ENCODE results near the gene GTPBP4. TPM values are rescaled to one million over a fixed set of nuclear protein-coding genes. Genes with fewer than 3 reads are reported as not detected.

Gene GTPBP4
- total and polyA plus RNA-seq, 2 of the 8 experiments (the other 6 are each of a cell fraction or from before 2014, with no cell fraction given) = 16.9 to 98.1 TPM

DNA sequence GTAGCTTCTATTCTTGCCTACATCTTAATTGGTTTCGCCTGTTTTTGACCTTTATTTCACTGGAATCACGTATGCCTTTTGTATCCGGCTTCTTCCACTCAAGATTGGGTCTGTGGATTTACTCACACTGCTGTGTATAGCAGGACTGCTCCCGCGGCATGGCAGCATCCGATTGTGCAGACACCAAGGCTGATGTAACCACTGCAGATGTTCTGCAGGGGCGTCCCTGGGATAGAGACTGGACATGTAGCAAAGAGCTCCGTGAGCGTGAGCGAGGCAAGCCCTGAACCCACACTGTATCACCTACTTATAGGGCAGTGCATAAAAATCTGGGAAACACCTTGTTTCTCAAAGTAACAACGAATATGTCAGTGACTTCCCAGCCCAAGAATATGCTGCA is 48.9 kb downstream of the GTPBP4 start:
- WGBS, 2 experiments (ENCODE audit: extremely low coverage in 1 of 2, insufficient coverage in 1 of 2, insufficient read length in 1 of 2, insufficient replicate concordance in 2 of 2, low coverage in 1 of 2, low lambda C conversion rate in 2 of 2, missing lambda C conversion rate in 1 of 2) = 94% methylated on average over 11 of the region's 11 CpGs; no CpG with 5 or more reads in 1 of the 2 experiments
- H3K79me1 ChIP-seq (ENCODE audit: low read depth, low read length) = no peaks in the 10 kb centered on the region; the same call in 1 of the 2 replicates
- peaks cover 0 to 28% (median 14%) of the 10 kb centered on the region in 4 experiments; a peak in 6 of 8 replicates for H3K36me3 ChIP-seq (ENCODE audit: control insufficient read depth in 2 of 4, insufficient read depth in 4 of 4, low read length in 3 of 4)
- H2AFZ ChIP-seq (ENCODE audit: low read length) = no peak overlapping the region
- no peaks in the 10 kb centered on the region for H3K23me2 ChIP-seq (ENCODE audit: low read depth, low read length)
- no peak overlapping the region for H2BK120ac ChIP-seq (replicated peaks; ENCODE audit: low read depth, low read length)
- no peaks in the 10 kb centered on the region for H3K79me2 ChIP-seq (ENCODE audit: control insufficient read depth in 1 of 2, insufficient read depth in 2 of 2, low read length in 2 of 2)
- FAIRE-seq = no peak
- no peak overlapping the region for H3K4me3 ChIP-seq (ENCODE audit: extremely low read depth in 1 of 4, insufficient read depth in 2 of 4, low read depth in 3 of 4, low read length in 4 of 4)
- H3K9me3 ChIP-seq (ENCODE audit: insufficient read depth in 2 of 2, low read depth in 1 of 2, low read length in 1 of 2) = no peaks in the 10 kb centered on the region
- no peak overlapping the region for H3K4me2 ChIP-seq (ENCODE audit: insufficient read depth in 1 of 2, low read depth in 2 of 2, low read length in 2 of 2)
- H3K18ac ChIP-seq (ENCODE audit: extremely low read depth, low read length) = no peak overlapping the region
- no peak overlapping the region for H3K14ac ChIP-seq (ENCODE audit: insufficient read length)
- no peak overlapping the region for H2BK12ac ChIP-seq (ENCODE audit: low read depth, low read length)
- no peak overlapping the region for H3K23ac ChIP-seq (ENCODE audit: insufficient read length)
- no peak for TF ChIP-seq TCF12 (IDR thresholded peaks at IDR 0.05; ENCODE audit: low read depth, low read length)
- no peak for TF ChIP-seq GABPA (IDR thresholded peaks at IDR 0.05; ENCODE audit: borderline replicate concordance, insufficient read depth, low read length)
- TF ChIP-seq SIX5 (IDR thresholded peaks at IDR 0.05; ENCODE audit: low read depth, low read length) = no peak
- TF ChIP-seq SP1 (IDR thresholded peaks at IDR 0.05; ENCODE audit: low read depth, low read length) = no peak
- TF ChIP-seq BRCA1 (IDR thresholded peaks at IDR 0.05; ENCODE audit: low read depth, low read length) = no peak
- H3K27ac ChIP-seq (ENCODE audit: low read depth, low read length) = no peak overlapping the region
- CTCF ChIA-PET (ENCODE audit: partially characterized antibody) = no interaction called here
- no peaks in the 10 kb centered on the region for H3K27me3 ChIP-seq (replicated peaks in 1 of 4; ENCODE audit: control insufficient read depth in 3 of 4, extremely low read depth in 1 of 4, insufficient read depth in 3 of 4, low read length in 3 of 4)
- peak overlapping the region; percentile 11 for H3K4ac ChIP-seq (replicated peaks; ENCODE audit: insufficient read length, low read depth, low read length)
- H2BK20ac ChIP-seq (ENCODE audit: low read length) = no peak overlapping the region
- no peak overlapping the region for H3K56ac ChIP-seq (replicated peaks; ENCODE audit: insufficient read length, low read depth, low read length)
- no peak overlapping the region for H2AK5ac ChIP-seq (ENCODE audit: low read depth, low read length)
- H4K5ac ChIP-seq (ENCODE audit: insufficient read length, low read depth, low read length) = no peak overlapping the region
- no peaks in the 10 kb centered on the region; a peak in 1 of 7 replicates for H3K4me1 ChIP-seq (replicated peaks in 1 of 4; ENCODE audit: control insufficient read depth in 3 of 4, insufficient read depth in 4 of 4, low read length in 3 of 4)
- H2BK15ac ChIP-seq (ENCODE audit: low read length) = no peak overlapping the region
- H4K91ac ChIP-seq (replicated peaks; ENCODE audit: insufficient read length, low read length) = no peak overlapping the region
- H4K20me1 ChIP-seq (replicated peaks in 1 of 2; ENCODE audit: control insufficient read depth in 1 of 2, insufficient read depth in 2 of 2, low read length in 2 of 2) = peaks cover 4 to 7% of the 10 kb centered on the region in 2 experiments
- POLR2A ChIA-PET (ENCODE audit: partially characterized antibody) = interaction anchor here (1.0 to 2.0 kb wide), 9 partner anchors 9 to 31 kb away, joined by 3 to 7 read pairs (median 4); partner anchors contain the start of genes IDI1 and WDR37
- no peak overlapping the region for H3K9ac ChIP-seq (replicated peaks in 1 of 4; ENCODE audit: extremely low read depth in 1 of 4, low read depth in 3 of 4, low read length in 3 of 4)
- H2BK5ac ChIP-seq (ENCODE audit: low read depth, low read length) = no peak overlapping the region
- DNase-seq (ENCODE audit: low read depth in 1 of 2, low spot score in 2 of 2) = no peak
- H4K8ac ChIP-seq (ENCODE audit: extremely low read depth, insufficient read depth, low read length) = no peak overlapping the region

Data from H1 (cell line).